ENCODE measurements around the gene SUN3. TPM values are rescaled to one million over a fixed set of nuclear protein-coding genes. Genes with fewer than 3 reads are reported as not detected.

SUN3 gene
- total and polyA plus RNA-seq, 2 of the 8 experiments (the other 6 are each of a cell fraction or from before 2014, with no cell fraction given), result not detected

DNA sequence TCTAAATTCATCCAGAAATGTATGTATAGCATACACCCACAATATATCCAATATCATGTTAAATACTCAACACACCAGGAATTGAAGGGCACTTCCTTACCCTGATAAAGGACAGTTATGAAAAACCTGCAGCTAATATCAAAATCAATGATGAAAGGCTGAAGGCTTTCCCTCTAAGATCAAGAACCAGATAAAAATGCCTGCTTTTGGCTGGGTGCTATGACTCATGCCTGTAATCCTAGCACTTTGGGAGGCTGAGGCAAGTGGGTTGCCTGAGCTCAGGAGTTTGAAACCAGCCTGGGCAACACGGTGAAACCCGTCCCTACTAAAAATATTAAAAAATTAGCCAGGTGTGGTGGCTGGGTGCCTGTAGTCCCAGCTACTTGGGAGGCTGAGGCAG is 38.6 kb upstream of the SUN3 start:
- Histone ChIP-seq H3K27me3 (replicated peaks in 1 of 4; ENCODE audit: control insufficient read depth in 3 of 4, extremely low read depth in 1 of 4, insufficient read depth in 3 of 4, low read length in 3 of 4) (no peaks in the 10 kb centered on the region), H3K18ac (ENCODE audit: extremely low read depth, low read length) (no peak overlapping the region), H3K4me2 (ENCODE audit: insufficient read depth in 1 of 2, low read depth in 2 of 2, low read length in 2 of 2) (no peak overlapping the region), H3K9me3 (ENCODE audit: insufficient read depth in 2 of 2, low read depth in 1 of 2, low read length in 1 of 2) (0 out of 4 replicates have a peak, but pooled peaks cover 0 to 5% of the 10 kb centered on the region in 2 experiments), H2BK15ac (ENCODE audit: low read length) (no peak overlapping the region), H4K20me1 (replicated peaks in 1 of 2; ENCODE audit: control insufficient read depth in 1 of 2, insufficient read depth in 2 of 2, low read length in 2 of 2) (no peaks in the 10 kb centered on the region), H2BK120ac (replicated peaks; ENCODE audit: low read depth, low read length) (no peak overlapping the region), H3K79me2 (ENCODE audit: control insufficient read depth in 1 of 2, insufficient read depth in 2 of 2, low read length in 2 of 2) (no peaks in the 10 kb centered on the region), H3K9ac (replicated peaks in 1 of 4; ENCODE audit: extremely low read depth in 1 of 4, low read depth in 3 of 4, low read length in 3 of 4) (no peak overlapping the region), H4K91ac (replicated peaks; ENCODE audit: insufficient read length, low read length) (no peak overlapping the region), H2AK5ac (ENCODE audit: low read depth, low read length) (no peak overlapping the region), H3K56ac (replicated peaks; ENCODE audit: insufficient read length, low read depth, low read length) (no peak overlapping the region), H3K23me2 (ENCODE audit: low read depth, low read length) (no peaks in the 10 kb centered on the region), H3K14ac (ENCODE audit: insufficient read length) (no peak overlapping the region), H2BK20ac (ENCODE audit: low read length) (no peak overlapping the region), H3K4me1 (replicated peaks in 1 of 4; ENCODE audit: control insufficient read depth in 3 of 4, insufficient read depth in 4 of 4, low read length in 3 of 4) (no peaks in the 10 kb centered on the region), H4K5ac (ENCODE audit: insufficient read length, low read depth, low read length) (no peak overlapping the region), H3K36me3 (ENCODE audit: control insufficient read depth in 2 of 4, insufficient read depth in 4 of 4, low read length in 3 of 4) (no peaks in the 10 kb centered on the region), H2BK12ac (ENCODE audit: low read depth, low read length) (no peak overlapping the region), H3K27ac (ENCODE audit: low read depth, low read length) (no peak overlapping the region), H3K4ac (replicated peaks; ENCODE audit: insufficient read length, low read depth, low read length) (no peak overlapping the region), H3K4me3 (ENCODE audit: extremely low read depth in 1 of 4, insufficient read depth in 2 of 4, low read depth in 3 of 4, low read length in 4 of 4) (no peak overlapping the region), H2AFZ (ENCODE audit: low read length) (no peak overlapping the region), H3K23ac (ENCODE audit: insufficient read length) (no peak overlapping the region), H3K79me1 (ENCODE audit: low read depth, low read length) (no peaks in the 10 kb centered on the region), H4K8ac (ENCODE audit: extremely low read depth, insufficient read depth, low read length) (no peak overlapping the region), H2BK5ac (ENCODE audit: low read depth, low read length) (no peak overlapping the region)
- ChIA-PET CTCF (ENCODE audit: partially characterized antibody) (interaction anchor here (0.7 to 1.1 kb wide), 2 partner anchors 27 to 70 kb away, joined by 3 read pairs; no protein-coding TSS in a partner anchor), POLR2A (ENCODE audit: partially characterized antibody) (no interaction called here)
- TF ChIP-seq TBP (IDR thresholded peaks at IDR 0.05; ENCODE audit: low read depth, low read length), result no peak
- no peak for TF ChIP-seq BACH1 (IDR thresholded peaks at IDR 0.05; ENCODE audit: low read length)
- no peak for TF ChIP-seq BCL11A (IDR thresholded peaks at IDR 0.05; ENCODE audit: low read depth in 2 of 2, low read length in 2 of 2)
- TF ChIP-seq E2F6 (IDR thresholded peaks at IDR 0.05), result no peak
- TF ChIP-seq, protein P1, sequence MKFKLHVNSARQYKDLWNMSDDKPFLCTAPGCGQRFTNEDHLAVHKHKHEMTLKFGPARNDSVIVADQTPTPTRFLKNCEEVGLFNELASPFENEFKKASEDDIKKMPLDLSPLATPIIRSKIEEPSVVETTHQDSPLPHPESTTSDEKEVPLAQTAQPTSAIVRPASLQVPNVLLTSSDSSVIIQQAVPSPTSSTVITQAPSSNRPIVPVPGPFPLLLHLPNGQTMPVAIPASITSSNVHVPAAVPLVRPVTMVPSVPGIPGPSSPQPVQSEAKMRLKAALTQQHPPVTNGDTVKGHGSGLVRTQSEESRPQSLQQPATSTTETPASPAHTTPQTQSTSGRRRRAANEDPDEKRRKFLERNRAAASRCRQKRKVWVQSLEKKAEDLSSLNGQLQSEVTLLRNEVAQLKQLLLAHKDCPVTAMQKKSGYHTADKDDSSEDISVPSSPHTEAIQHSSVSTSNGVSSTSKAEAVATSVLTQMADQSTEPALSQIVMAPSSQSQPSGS (IDR thresholded peaks at IDR 0.05; ENCODE audit: low read length), result no peak
- no peak for TF ChIP-seq RXRA (IDR thresholded peaks at IDR 0.05; ENCODE audit: insufficient read depth, low read depth, low read length)
- TF ChIP-seq EZH2 (IDR thresholded peaks at IDR 0.05; ENCODE audit: low read depth, low read length, severe bottlenecking), result no peak
- no peak for TF ChIP-seq TAF1 (IDR thresholded peaks at IDR 0.05; ENCODE audit: low read depth, low read length)
- no peak for FAIRE-seq
- 77% methylated on average over 2 of the region's 2 CpGs; no CpG with 5 or more reads in 1 of the 2 experiments for WGBS, 2 experiments (ENCODE audit: extremely low coverage in 1 of 2, insufficient coverage in 1 of 2, insufficient read length in 1 of 2, insufficient replicate concordance in 2 of 2, low coverage in 1 of 2, low lambda C conversion rate in 2 of 2, missing lambda C conversion rate in 1 of 2)
- no peak for DNase-seq (ENCODE audit: low read depth in 1 of 2, low spot score in 2 of 2)

All from H1 (cell line).